Esophagus muscularis mucosa (tissue), 4 donors: Measurements from ENCODE around the gene CD1E.

Experiments
- EP300 ChIP-seq: sonication (generic); formaldehyde crosslinking; IDR thresholded peaks from one replicate; pipeline ENCODE4 v1.6.1; 2017; ENCODE audit warnings: antibody characterized with exemption
- POLR2A ChIP-seq: fragments of 450-650 bp; IDR thresholded peaks from one replicate; pipeline ENCODE4 v1.6.1; 2017; ENCODE audit warnings: antibody characterized with exemption, moderate library complexity, mild to moderate bottlenecking, low read depth
- POLR2AphosphoS5 ChIP-seq, 2 donors: sonication (generic); formaldehyde crosslinking; IDR thresholded peaks; one replicate each; pipeline ENCODE4 v1.6.1; 2017; ENCODE audit warnings: antibody characterized with exemption in 2 of 2
- TF ChIP-seq, protein P1 (sequence below), 3 experiments: fragments of 200-600 bp in 2 of 3; fragments of 450-650 bp in 1 of 3; sonication (generic) in 2 of 3; IDR thresholded peaks; one replicate each; pipeline ENCODE4 v1.5.1; 2017 to 2019; ENCODE audit warnings: antibody characterized with exemption in 3 of 3, mild to moderate bottlenecking in 2 of 3, moderate library complexity in 1 of 3

DNA sequence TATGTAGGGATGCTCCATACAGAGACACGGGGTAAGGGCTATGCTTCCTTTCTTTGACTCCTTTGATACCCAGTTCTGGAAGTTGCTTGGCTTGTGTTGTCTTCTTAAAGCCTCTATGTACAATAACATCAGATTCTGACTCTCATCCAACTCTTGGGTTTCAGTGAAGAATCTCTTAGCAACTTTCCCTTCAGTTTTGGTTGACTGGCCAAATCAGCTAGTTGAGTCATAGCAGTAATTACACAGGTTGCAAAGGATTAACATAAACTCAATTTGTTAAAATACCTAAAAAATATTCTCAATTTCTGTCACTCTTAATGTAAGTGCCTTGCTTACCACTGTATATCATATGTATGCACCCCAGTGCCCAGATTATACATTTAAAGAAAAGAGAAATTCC is 9.2 kb downstream of the CD1E start:
- TF ChIP-seq EP300, result no peak
- no peak for TF ChIP-seq POLR2A
- TF ChIP-seq, protein P1, sequence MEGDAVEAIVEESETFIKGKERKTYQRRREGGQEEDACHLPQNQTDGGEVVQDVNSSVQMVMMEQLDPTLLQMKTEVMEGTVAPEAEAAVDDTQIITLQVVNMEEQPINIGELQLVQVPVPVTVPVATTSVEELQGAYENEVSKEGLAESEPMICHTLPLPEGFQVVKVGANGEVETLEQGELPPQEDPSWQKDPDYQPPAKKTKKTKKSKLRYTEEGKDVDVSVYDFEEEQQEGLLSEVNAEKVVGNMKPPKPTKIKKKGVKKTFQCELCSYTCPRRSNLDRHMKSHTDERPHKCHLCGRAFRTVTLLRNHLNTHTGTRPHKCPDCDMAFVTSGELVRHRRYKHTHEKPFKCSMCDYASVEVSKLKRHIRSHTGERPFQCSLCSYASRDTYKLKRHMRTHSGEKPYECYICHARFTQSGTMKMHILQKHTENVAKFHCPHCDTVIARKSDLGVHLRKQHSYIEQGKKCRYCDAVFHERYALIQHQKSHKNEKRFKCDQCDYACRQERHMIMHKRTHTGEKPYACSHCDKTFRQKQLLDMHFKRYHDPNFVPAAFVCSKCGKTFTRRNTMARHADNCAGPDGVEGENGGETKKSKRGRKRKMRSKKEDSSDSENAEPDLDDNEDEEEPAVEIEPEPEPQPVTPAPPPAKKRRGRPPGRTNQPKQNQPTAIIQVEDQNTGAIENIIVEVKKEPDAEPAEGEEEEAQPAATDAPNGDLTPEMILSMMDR (IDR thresholded peaks at IDR 0.05), result no peak
- TF ChIP-seq POLR2AphosphoS5 (IDR thresholded peaks at IDR 0.05), result no peak
